NK-92 treated with Interleukin-12 subunit alpha and Interleukin-12 subunit beta, amount 100 ng/mL, for 24 hours (cell line): ENCODE results near the gene RPL27A.

Source experiments
- DNase-seq: peaks from one replicate; lab custom pipeline; 2025; lab: John Stamatoyannopoulos, UW

Gene RPL27A

DNA sequence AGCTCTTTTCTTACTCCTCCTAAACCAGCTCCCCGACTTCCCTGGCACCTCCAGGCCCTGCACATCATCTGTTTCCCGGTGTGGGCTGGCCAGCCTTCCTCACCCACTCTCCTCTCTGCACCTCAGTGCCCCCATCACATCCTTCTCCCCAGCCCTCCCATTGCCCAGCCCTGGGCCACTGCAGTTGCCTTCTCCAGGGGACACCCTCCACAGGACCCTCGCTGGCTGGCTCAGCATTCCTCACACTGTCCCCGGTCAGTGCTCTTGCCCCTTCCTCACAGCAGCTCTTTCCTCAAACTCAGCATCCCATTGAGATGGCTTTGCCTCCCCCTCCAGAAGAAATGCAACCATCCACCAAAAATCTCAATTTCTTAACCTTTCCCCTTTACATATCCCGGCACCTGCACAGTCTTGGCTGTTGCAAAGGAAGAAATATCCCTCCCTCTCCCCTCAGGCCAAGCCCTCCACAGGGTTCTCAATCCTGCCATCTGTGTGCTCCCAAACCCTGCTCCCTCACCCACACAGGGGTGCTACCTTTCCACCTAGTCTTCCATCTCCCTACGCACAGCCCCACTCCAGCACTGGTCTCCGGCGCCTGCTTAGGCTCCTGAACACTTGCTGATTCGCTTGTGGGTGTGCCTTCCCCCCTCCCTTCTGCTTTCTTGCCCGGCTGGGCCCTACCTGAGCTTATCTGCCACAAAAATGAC is 19.5 kb downstream of the RPL27A start:
- no peak for DNase-seq

GRCh38 chr11:8702598-8702915 is 20.0 kb downstream of the RPL27A start:
- no peak for DNase-seq

DNA sequence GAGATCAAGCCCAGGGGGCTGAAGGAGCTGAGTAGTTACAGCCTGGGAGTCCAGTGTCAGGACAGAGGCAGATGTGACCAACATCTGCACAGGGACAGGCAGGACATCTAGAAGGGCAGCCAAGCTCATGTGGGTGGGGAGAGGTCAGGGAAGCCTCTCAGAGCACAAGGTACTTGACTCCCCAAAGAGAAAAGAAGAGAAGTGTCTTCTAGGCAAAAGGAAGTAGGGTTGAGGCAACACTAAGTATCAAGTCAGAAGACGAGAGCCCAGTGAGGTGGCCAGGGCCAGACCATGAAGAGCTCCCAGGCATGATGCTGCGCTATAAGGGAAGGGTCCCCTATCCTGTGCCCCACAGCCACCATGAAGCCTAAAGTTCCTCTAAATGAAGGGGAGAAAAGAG is 21.5 kb downstream of the RPL27A start:
- no peak for DNase-seq

DNA sequence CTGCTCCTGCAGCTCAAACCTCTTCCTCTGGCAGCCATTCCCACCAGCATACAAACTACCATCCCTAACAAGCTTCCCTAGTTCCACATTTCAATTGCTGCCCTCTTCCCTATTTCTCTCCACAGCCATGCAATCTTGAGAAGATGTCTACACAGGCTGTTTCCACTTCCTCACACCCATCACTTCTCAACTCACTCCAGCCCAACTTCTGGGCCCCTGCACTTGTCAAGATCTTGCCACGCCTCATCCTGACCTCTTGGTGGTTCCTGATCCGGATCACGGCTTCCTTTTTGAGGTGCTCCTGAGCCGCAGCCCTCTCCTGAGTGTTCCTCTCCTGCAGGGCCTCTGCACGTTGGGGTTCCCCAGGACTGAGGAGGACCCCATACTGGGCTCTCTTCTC is 22.6 kb downstream of the RPL27A start:
- DNase-seq, result no peak

GRCh38 chr11:8706673-8707432 is 24.3 kb downstream of the RPL27A start:
- DNase-seq, result no peak

- no peak for DNase-seq
These were observed 25.1 kb downstream of the RPL27A start for GRCh38 chr11:8707541-8708191.

- no peak for DNase-seq
These were observed 26.5 kb downstream of the RPL27A start for GRCh38 chr11:8709002-8709672.

- no peak for DNase-seq
These were observed 27.2 kb downstream of the RPL27A start for GRCh38 chr11:8709777-8710176.

GRCh38 chr11:8711895-8712442 is 29.4 kb downstream of the RPL27A start:
- DNase-seq, result no peak

DNA sequence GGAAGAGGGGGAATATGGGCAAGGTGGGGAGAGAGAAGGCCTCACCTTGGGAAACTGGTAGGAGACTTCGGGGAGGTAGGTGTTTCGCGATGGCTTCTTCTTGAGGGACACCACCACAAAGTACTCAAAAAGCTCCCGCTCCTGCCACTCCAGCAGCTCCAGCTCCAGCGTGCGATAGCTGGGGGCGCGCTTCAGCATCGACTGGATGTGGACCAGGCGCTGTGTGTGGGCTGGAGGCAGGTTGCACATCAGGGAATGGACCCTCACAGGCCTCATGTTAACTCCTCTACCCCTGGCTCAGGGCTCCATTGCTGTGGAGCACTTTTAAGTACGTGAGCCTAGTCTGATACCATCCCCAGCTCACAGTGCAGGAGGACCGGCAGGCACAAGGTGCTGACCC is 29.9 kb downstream of the RPL27A start:
- DNase-seq, result no peak

DNA sequence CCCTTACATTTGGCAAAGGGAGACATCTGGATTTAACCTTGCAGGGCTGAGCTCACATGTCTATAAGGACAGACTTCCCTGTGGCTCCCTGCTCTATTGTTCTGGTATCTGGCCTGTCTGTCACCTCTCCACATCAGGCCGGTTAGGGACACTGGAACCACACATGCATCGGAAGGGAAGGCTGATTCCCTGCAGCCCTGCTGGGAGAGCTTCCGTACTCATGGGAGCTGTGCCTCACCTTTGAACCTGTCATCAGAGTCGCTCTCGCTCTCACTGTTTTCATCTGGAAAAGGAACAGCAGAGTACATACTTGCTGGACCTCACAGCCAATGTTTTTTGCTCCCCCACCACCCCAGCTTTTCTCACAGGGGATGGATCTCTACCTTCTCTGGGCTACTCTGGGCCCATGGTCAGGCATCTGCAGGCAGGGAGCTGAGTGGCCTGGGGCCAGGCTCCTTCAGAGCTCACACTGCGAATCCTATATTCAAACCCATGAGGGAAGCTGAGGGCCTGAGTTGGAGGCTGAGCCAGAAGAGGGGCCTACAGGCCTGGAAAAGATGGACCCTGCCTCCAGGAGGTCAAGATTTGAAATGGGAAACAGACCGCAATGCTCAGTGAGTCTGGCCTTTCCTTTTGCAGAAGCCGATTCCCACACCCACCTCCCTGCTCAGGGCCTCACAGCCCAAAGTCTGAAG is 31.3 kb downstream of the RPL27A start:
- DNase-seq, result no peak

GRCh38 chr11:8714622-8715225 is 32.1 kb downstream of the RPL27A start:
- DNase-seq, result no peak

DNA sequence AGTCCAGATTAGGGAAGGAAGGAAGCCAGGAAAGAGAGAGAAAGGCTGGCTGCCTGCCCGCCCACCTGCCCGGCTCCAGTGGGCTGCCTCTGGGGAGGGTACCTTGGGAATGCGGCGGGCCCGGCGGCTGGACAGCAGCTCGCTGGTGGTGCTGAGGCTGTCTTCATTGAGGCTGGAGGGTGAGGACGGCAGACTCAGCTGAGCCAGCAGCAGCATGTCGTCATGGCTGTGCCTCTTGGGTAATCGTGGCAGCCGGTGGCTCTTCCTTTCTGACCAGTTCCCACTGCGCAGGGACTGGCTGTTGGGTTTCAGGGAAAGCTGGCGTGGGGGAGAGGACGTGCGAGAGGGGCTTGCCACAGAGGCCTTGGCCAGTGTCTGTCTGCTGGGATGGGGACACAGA is 32.9 kb downstream of the RPL27A start:
- DNase-seq, result no peak

- no peak for DNase-seq
These were observed 34.9 kb downstream of the RPL27A start for GRCh38 chr11:8717544-8717875.

DNA sequence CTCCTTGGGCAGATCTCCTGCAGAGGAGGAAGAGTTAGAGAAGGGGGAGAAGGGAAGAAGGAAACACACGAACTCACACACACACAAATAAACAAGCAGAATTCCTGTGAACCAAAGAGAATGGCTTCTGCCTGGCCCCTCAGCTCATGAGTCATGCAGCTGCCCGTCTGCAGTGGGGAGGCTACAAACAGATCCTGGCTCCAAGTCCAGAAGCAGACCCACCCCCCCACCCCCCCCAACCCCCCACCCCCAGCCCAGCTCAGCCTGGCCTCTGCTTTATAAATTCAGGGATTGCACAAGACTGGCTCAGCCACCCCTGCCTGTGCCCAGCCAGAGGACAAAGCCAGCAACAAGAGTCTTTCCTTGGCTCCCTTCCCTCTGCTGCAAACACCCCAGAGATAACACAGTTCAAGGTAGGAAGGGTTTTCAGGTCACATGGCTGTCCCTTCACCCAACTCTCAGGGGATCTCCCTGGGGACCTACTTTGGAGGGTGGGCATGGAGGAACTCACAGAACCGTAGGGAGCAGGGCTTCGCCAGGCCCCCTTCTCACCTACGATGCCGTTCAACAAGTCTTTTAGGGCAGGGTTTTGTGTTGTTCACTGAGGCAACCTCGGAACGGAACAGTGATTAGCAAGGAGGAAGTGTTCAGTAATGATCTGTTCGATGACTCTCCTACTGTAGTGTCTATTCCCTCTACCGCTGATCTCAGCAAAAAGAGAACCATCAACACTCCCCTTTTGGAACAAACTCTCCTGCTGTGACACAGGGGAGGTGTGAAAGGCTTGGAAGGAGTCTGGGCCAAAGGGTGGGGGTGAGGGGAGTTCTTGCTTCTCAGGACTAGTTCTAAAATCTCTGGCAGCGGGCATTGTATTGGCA is 35.5 kb downstream of the RPL27A start:
- DNase-seq, result no peak

GRCh38 chr11:8719211-8719649 is 36.6 kb downstream of the RPL27A start:
- no peak for DNase-seq

DNA sequence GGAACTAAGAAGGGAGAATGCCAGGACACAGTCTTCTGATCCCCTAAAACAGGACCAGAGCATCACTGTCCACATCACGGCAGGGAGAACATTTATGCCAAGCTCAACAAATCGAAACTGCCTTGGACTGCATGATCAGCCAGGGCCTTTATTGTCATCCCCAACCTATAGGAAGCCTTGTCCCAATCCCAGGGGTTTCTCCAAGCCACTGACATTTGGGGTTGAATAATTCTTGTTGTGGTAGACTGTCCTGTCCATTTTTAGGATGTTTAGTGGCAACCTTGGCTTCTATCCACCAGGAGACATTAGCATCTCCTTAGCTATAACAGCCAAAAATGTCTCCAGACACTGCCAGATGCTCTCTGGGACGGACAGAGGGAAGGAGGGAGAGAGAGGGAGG is 37.1 kb downstream of the RPL27A start:
- DNase-seq, result no peak

DNA sequence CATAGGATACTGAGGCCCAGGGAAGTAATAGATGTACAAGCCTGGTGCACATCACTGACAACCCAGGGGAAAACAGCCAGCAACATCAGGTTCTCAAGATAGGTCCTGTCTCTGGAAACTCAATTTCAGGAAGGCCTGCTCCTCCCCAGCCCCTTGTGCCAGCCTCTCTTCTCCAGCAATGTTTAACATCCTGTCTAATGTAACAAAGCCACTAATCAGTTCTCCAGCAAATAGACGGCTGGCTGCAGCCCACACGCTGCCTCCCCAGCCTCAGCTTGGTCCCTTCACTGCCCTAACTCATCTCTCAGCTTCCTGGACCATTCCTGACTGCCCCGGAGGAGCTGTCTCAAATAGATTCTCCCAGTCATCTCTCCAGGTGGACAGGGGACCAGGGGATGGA is 37.8 kb downstream of the RPL27A start:
- no peak for DNase-seq

DNA sequence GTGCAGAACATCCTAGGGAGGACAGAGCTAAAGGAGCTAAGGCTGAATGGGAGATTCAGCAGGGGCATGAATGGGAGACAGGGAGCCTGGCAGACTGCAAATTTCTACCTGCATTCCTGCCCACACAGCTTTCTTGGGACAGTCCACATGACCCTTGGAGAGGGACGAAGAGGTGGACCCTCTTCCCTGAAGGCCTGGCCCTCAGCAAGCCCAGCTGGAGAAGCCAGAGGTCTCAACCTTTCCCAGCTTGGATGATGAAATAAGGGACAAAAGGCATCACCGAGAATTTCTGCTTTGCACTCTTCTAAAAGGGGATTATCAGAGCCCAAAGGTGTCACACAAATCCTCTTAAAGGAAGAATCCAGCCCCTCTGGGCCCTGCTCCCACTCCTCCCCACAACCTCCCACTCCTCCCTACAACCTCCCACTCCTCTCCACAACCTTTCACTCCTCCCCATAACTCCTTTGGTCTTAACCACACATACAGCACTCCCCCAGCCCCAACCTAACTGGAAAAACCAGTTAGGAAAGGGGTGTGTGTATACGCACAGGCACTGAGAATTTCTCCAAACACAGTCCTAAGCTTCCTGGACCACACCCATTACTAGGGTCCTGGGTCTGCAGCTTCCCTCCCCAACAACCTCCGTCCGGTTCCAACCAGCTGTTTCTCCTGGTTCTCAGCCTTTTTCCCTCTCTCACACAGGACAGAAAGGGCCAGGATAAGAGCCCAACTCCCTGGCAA is 38.4 kb downstream of the RPL27A start:
- DNase-seq, result no peak
